ENCODE results near the gene SCAMP1. TPM values are rescaled to one million over a fixed set of nuclear protein-coding genes. Genes with fewer than 3 reads are reported as not detected.

Gene SCAMP1
- total RNA-seq, 1 donor from 2014 or later: 376 TPM

Small RNAs within 50 kb of the gene (small RNA-seq; reads per million reads assigned to genes)
- gene RF00019 (not detected), gene RNU6-183P (not detected)

Other genes starting within 250 kb of the SCAMP1 start
- 42.0 TPM for gene AP3B1, start 65.9 kb upstream of the SCAMP1 start, total RNA-seq